Epithelial cell of esophagus (primary cell): ENCODE data around the gene ABR.
A peak's percentile ranks its signal among the peaks of the same experiment; 100 is the strongest.

ENCODE experiments used
- DNase-seq: peaks from one replicate; pipeline ENCODE4 v3.0.0; 2010; ENCODE audit warnings: low read depth
- H3K4me3 ChIP-seq: 2 replicates; pipeline ENCODE4 v1.5.1; 2011; ENCODE audit warnings: mild to moderate bottlenecking, low read length, control low read depth
- CTCF ChIP-seq: IDR thresholded peaks from 2 replicates; pipeline ENCODE4 v1.5.1; 2011; ENCODE audit warnings: low read depth, mild to moderate bottlenecking, low read length, control low read depth, inconsistent platforms; ENCODE audit not compliant: insufficient read depth; ENCODE audit errors: missing control alignments

Gene ABR

GRCh38 chr17:1011760-1012735 is 167.7 kb downstream of the ABR start:
- no peak for TF ChIP-seq CTCF
- no peak for DNase-seq
- H3K4me3 ChIP-seq, result no peak overlapping the region

GRCh38 chr17:1011138-1011537 is 168.6 kb downstream of the ABR start:
- H3K4me3 ChIP-seq, result no peak overlapping the region
- peak; percentile 35 for DNase-seq
- TF ChIP-seq CTCF, result no peak

GRCh38 chr17:1010586-1010985 is 169.2 kb downstream of the ABR start:
- no peak overlapping the region for H3K4me3 ChIP-seq
- TF ChIP-seq CTCF, result no peak
- no peak for DNase-seq

GRCh38 chr17:1010086-1010450 is 169.7 kb downstream of the ABR start:
- no peak for DNase-seq
- no peak overlapping the region for H3K4me3 ChIP-seq
- no peak for TF ChIP-seq CTCF

GRCh38 chr17:1009229-1010085 is 170.3 kb downstream of the ABR start:
- no peak overlapping the region for H3K4me3 ChIP-seq
- no peak for TF ChIP-seq CTCF
- no peak for DNase-seq

GRCh38 chr17:1008008-1008761 is 171.6 kb downstream of the ABR start:
- DNase-seq, result no peak
- no peak overlapping the region for H3K4me3 ChIP-seq
- TF ChIP-seq CTCF, result no peak
